ENCODE results near the gene GPD2.

DNA sequence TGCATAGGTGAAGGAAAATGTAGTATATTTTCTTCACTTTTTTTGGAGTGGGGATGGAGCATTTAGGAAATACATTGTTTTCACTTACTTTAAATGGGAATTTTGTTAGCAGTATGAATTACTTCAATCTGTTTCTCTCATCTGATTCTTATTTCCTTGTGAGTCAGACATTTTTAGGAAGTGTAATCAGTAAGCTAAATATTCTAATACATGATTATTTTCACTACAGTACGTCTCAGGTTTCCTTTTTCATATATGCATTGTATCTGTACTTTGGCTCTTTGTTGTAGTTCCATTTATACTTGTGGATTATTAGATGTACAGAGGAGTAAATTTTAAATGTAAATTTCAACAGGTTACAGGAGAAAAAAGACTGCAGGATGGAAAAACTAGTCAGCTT is 27.9 kb downstream of the GPD2 start:
- TF ChIP-seq, protein P1, sequence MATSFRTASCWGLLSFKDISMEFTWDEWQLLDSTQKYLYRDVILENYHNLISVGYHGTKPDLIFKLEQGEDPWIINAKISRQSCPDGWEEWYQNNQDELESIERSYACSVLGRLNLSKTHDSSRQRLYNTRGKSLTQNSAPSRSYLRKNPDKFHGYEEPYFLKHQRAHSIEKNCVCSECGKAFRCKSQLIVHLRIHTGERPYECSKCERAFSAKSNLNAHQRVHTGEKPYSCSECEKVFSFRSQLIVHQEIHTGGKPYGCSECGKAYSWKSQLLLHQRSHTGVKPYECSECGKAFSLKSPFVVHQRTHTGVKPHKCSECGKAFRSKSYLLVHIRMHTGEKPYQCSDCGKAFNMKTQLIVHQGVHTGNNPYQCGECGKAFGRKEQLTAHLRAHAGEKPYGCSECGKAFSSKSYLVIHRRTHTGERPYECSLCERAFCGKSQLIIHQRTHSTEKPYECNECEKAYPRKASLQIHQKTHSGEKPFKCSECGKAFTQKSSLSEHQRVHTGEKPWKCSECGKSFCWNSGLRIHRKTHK (tag by site-specific recombination; IDR thresholded peaks at IDR 0.05) = no peak
- TF ChIP-seq ZNF146 (tag by site-specific recombination; IDR thresholded peaks at IDR 0.05) (no peak), ZSCAN23 (tag by site-specific recombination; IDR thresholded peaks at IDR 0.05) (no peak), ZNF830 (tag by site-specific recombination; IDR thresholded peaks at IDR 0.05; ENCODE audit: low read depth) (no peak), SCRT2 (tag by site-specific recombination; IDR thresholded peaks at IDR 0.05) (no peak), ZBTB7A (tag by site-specific recombination; IDR thresholded peaks at IDR 0.05; ENCODE audit: low read depth) (no peak), REPIN1 (tag by site-specific recombination; IDR thresholded peaks at IDR 0.05; ENCODE audit: low read depth) (no peak), ZFP41 (tag by site-specific recombination; IDR thresholded peaks at IDR 0.05; ENCODE audit: borderline replicate concordance) (no peak), ZNF416 (tag by site-specific recombination; IDR thresholded peaks at IDR 0.05) (no peak)
- TF ChIP-seq, protein P2, sequence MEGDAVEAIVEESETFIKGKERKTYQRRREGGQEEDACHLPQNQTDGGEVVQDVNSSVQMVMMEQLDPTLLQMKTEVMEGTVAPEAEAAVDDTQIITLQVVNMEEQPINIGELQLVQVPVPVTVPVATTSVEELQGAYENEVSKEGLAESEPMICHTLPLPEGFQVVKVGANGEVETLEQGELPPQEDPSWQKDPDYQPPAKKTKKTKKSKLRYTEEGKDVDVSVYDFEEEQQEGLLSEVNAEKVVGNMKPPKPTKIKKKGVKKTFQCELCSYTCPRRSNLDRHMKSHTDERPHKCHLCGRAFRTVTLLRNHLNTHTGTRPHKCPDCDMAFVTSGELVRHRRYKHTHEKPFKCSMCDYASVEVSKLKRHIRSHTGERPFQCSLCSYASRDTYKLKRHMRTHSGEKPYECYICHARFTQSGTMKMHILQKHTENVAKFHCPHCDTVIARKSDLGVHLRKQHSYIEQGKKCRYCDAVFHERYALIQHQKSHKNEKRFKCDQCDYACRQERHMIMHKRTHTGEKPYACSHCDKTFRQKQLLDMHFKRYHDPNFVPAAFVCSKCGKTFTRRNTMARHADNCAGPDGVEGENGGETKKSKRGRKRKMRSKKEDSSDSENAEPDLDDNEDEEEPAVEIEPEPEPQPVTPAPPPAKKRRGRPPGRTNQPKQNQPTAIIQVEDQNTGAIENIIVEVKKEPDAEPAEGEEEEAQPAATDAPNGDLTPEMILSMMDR (tag by site-specific recombination; IDR thresholded peaks at IDR 0.05) = no peak
- TF ChIP-seq, protein P3, sequence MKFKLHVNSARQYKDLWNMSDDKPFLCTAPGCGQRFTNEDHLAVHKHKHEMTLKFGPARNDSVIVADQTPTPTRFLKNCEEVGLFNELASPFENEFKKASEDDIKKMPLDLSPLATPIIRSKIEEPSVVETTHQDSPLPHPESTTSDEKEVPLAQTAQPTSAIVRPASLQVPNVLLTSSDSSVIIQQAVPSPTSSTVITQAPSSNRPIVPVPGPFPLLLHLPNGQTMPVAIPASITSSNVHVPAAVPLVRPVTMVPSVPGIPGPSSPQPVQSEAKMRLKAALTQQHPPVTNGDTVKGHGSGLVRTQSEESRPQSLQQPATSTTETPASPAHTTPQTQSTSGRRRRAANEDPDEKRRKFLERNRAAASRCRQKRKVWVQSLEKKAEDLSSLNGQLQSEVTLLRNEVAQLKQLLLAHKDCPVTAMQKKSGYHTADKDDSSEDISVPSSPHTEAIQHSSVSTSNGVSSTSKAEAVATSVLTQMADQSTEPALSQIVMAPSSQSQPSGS (tag by site-specific recombination; IDR thresholded peaks at IDR 0.05; ENCODE audit: low read depth) = no peak
